Activated CD4-positive, alpha-beta T cell treated with anti-CD3 and anti-CD28 coated beads for 24 hours (primary cell): ENCODE results near the gene PCNX3.

ENCODE experiments used
- DNase-seq, 2 donors: peaks; one replicate each; pipeline ENCODE4 v3.0.0-alpha.2; 2020; ENCODE audit warnings: low read depth in 2 of 2

Gene PCNX3

DNA sequence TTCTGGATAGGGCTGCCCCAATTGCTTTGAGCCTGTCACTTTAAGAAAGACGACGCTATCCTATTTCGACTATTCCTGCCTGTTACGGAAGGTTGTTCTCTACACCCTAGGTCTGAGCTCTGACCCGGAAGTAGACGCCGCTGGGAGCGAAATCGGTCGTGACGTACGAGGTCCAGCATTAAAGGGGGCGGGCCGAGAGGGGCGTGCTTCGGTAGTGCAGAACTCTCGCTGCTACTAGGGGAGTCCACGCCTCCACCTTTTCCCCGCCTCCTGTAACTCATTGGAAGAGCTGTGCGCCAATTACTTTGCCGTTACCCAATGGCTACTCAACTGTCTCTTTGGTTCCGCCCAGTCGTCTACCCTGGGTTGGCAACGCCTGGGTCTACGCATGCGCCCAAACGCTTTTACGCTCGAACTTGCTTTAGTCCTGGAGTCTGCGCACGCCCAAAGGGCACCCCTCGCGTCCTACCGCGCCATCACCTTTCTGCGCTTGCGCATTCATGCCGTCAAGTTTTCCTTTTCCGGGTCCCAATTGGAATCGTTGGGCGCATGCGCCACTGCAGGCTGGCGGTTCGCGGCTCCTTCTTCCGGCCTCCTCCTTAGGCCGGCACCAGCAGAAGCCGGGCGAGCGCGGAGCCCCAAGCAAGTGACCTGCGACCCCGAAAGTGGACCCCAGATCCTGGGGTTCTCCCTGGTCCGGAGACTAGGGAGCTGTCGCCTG is at the start of gene PCNX3:
TSS of gene PCNX3 (plus strand) at position 548 of the 721 bp plus-strand sequence. CDS start 536 bp downstream, outside the sequence.
- DNase-seq = peak; percentile 99 to 100

DNA sequence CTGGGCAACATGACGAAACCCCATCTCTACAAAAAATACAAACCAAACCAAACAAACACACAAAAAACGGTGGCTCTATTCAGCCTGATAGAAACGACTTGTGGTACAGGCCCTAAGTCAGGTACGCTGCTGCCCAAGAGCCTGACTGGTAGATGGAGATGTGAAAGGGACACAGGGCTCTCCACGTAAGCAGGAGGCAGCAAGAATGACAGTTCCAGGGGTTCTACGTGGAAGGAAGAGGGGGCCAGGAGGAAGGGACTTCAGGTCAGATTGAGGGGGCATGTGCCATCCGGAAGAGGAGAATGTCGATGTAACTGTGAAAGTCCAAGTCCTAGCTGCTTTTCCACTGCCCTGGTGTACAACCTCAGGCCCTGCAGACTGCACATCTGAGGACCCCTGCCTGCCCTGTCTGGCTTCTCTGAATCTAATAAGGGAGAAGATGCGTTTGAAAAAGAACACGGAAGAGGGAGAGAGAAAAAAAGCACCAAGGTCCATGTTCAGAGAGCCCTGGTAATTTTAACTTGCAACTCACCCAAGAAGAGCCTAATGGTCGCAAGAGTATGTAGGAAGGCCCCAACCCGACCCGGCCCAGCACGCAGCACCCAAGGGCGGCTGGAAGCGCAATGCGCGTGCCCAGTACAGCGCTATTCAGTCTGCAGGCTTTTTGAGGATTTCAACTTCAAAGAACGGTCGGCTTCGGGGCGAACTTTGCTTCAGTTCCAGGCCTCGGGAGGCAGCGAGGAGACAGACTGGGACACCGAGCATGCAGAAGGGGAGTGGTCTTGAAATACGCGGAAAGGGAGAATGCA is 46.2 kb upstream of the PCNX3 start:
- no peak for DNase-seq

DNA sequence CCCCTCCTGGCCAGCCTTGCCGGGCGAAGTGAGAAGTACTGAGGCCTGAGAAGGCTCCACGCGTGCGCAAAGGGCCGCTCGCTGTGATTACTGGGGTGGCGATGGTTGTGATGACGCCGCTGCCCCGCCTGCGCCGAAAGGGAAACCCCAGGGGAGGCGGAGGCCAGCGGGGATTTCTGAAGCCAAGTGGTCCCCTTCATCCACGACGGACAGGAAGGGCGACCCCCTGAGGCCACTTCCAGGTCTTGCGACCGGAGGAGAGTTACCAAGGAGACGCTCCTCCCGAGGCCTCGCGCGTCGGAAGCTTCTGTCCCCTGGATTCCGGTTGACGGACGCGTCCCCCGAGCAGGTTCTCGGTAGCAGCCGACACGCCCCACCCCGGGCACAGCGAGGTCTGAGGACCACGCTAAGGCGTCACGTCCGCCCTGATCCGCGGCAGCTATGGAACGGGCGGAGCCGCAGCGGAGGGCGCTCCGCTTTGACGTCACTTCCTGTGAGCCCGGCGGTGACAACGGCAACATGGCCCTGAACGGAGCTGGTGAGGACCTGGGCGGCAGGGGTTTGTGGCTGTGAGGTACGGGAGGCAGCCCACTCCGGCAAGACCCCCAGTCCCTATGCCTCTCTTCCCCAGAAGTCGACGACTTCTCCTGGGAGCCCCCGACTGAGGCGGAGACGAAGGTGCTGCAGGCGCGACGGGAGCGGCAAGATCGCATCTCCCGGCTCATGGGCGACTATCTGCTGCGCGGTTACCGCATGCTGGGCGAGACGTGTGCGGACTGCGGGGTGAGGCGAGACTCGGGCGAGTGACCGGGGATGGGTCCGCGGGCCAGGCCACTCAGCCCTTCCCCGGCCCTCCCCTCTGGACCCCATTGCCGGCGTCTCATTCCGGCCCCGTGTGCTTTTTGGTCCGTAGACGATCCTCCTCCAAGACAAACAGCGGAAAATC is 45.3 kb upstream of the PCNX3 start, which contains the start of gene ZNRD2:
TSS of gene ZNRD2 (plus strand) at position 505 of the 946 bp plus-strand sequence. CDS start at position 520, 15 bp downstream.
- DNase-seq = peak; percentile 96 to 97

DNA sequence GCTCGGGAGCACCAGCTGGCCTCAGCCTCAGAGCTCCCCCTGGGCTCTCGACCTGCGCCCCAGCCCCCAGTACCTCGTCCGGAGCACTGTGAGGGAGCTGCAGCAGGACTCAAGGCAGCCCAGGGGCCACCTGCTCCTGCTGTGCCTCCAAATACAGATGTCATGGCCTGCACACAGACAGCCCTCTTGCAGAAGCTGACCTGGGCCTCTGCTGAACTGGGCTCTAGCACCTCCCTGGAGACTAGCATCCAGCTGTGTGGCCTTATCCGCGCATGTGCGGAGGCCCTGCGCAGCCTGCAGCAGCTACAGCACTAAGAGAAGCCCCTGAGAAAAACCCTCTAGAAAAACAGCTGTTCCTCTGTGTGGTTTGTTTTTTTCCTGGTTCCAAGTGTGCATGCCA is 44.2 kb upstream of the PCNX3 start:
- no peak for DNase-seq

GRCh38 chr11:65571940-65572339 is 43.6 kb upstream of the PCNX3 start:
- DNase-seq = no peak

DNA sequence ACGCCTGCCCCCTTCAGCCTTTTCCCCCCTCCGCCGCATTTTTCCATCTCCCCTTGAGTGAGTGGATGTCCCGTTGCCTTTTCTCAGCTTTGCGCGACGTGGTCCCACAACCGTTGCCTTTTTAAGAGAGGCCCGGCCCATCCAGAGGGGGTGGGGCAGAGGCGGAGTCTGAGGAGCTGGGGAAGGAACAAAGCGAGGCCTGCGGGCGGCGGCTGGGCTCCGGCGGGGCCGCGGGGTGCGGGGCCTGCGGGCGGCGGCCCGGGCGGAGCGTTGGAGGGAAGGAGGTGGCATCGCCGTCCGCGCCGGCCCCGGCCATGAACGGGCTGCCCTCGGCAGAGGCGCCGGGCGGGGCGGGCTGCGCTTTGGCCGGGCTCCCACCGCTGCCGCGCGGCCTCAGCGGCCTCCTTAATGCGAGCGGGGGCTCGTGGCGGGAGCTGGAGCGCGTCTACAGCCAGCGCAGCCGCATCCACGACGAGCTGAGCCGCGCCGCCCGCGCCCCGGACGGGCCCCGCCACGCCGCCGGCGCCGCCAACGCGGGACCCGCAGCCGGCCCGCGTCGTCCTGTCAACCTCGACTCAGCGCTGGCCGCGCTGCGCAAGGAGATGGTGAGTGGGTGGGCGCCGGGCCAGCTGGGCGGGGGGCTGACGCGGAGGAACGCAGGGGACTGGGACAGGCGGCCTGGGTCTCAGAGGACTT is 43.1 kb upstream of the PCNX3 start, which contains the start of gene FAM89B:
TSS of gene FAM89B (plus strand) at position 183 of the 696 bp plus-strand sequence. CDS start at position 315, 132 bp downstream.
- DNase-seq = peak; percentile 76 to 85

- no peak for DNase-seq
Observed at GRCh38 chr11:65573391-65574079, 42.0 kb upstream of the PCNX3 start.

DNA sequence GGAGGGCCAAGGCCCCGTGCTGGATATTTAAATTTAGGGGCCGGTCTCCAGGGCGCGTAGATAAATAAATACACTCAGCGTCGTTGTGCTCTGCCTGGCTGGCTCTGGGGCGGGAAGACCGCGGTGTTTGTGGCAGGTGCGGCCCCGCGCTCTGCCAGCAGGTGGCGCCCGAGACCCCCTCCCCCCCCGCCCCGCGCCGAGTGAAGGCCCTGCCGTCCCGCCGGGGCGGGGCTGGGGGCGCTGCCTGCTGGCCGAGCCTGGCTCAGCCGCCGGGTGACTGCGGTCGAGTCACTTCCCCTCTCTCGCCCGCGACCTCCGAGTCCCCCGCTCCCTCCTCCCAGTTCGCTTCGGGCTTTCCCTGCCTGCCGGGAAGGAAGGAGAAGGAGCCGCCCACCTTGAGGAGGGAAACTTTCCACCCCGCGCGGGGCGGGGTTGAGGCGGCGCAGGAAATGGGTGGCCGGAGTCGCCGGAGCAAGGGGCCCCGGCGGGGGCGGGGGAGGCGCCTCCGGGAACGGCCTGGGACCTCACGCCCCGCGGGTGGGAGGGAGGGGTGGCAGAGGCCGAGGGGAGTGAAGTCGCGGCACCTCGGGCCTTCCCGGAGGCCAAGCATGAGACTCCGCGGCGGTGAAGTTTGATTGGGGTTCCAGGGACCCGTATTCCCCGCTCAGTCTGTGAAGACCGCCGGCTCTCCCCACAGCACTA is 41.3 kb upstream of the PCNX3 start:
- peak; percentile 72 to 88 for DNase-seq

GRCh38 chr11:65574811-65575567 is 40.6 kb upstream of the PCNX3 start:
- no peak for DNase-seq

- peak; percentile 44 to 67 for DNase-seq
Observed at GRCh38 chr11:65575568-65576231, 39.9 kb upstream of the PCNX3 start, which contains the start of gene EHBP1L1. Gene EHBP1L1 (plus strand): TSS chr11:65576053. CDS start chr11:65576303, 250 bp downstream.

DNA sequence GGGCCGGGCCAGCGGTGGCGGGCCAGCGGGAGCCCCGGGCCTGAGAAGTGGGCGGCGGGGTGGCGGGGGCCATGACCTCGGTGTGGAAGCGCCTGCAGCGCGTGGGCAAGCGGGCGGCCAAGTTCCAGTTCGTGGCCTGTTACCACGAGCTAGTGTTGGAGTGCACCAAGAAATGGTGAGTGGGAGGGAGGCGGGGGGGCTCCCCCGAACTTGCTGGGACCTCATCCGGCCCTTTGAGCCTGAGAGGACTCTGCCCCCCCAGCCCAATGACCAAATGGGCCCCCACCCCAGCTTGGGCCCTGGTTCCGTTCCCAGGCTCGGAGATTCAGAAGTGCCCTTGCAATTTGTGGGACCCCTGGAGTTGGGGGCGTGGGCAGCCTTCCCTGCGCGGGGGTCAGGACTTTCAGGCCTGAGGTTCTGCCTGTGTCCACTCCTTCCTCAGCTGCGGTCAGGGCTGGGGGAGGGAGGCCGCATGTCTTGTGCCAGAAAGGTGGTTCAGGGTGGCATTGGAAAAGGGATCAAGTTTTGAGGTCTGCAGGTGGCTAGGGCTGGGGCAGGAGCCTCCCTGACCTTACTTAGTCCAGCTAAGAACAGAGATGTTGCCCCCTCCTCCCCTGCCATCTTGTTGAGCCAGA is 39.2 kb upstream of the PCNX3 start:
- DNase-seq = no peak

DNA sequence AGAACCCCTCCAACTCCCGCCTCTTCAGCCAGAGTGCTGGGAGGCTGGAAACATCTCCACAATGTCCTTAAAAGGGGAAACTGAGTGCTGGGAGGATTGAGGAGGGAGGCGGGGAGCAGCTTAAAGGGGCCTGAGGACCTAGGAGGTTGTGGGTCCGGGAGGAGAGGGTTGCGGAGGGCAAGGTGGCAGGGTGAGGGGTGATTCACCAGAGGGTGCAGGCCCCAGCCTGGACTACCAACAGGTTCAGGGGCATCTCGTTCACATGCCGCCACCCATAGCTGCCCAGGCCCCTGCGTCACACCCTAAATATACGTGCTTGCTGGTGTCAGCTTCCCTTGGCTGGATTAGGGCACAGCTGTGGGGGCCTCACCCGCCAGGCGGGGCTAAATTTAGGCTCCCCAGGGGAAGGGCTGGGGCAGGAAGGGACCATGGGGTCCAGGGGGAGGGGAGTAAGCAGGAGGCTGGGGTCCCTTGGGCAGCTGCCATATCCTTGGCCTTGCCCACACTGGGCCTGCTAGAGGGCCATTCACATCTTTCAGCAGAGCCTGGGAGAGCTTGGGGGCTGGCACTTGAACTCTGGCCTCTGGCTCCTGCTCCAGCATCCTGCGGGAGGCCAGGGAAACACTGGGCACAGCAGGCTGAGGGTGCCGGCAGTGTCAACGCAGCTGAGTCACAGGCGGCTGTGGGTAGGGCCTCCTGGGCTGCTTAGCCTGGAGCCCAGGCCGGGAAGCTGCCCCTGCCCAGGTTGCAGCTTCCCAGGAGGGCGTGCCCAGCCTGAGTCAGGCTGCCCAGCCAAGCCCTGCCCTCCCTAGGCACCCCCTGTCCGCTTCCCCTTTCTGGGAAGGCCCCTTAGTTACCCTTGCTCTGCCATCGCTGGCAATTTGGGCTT is 38.5 kb upstream of the PCNX3 start:
- DNase-seq = no peak

GRCh38 chr11:65577756-65578109 is 37.8 kb upstream of the PCNX3 start:
- DNase-seq = no peak

DNA sequence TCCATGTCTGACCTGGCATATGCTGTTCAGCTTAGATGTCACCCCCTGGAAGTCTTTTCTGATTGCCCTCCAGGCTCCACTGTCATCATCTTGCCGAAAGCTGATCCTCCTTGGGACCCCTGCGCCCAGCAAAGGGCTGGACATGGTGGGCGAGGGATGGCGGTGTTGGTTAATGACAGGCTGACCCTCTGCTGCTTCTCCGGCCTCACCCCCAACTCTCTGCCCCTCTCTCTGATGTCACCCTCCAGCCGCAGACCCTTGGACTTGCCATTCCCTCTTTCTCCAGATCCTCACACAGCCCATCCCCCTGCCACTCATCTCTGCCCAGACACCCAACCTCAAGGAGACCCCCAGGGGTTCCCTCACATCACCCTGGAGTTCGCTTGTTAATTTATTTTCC is 37.4 kb upstream of the PCNX3 start:
- no peak for DNase-seq

GRCh38 chr11:65578667-65579066 is 36.9 kb upstream of the PCNX3 start:
- no peak for DNase-seq

GRCh38 chr11:65579291-65579690 is 36.3 kb upstream of the PCNX3 start:
- no peak for DNase-seq
